Amniotic stem cell (primary cell): ENCODE results near the gene HBQ1.
"Not testable (repeated sequence)": the region's sequence is repeated elsewhere in the genome, so short reads cannot be mapped to it uniquely, and the experiment has no call there.

Source experiments
- DNase-seq: peaks from one replicate; lab custom pipeline; 2025; lab: John Stamatoyannopoulos, UW

Gene HBQ1

DNA sequence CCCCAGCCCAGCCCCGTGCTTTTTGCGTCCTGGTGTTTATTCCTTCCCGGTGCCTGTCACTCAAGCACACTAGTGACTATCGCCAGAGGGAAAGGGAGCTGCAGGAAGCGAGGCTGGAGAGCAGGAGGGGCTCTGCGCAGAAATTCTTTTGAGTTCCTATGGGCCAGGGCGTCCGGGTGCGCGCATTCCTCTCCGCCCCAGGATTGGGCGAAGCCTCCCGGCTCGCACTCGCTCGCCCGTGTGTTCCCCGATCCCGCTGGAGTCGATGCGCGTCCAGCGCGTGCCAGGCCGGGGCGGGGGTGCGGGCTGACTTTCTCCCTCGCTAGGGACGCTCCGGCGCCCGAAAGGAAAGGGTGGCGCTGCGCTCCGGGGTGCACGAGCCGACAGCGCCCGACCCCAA is 4.3 kb upstream of the HBQ1 start:
- not testable (repeated sequence) for DNase-seq

DNA sequence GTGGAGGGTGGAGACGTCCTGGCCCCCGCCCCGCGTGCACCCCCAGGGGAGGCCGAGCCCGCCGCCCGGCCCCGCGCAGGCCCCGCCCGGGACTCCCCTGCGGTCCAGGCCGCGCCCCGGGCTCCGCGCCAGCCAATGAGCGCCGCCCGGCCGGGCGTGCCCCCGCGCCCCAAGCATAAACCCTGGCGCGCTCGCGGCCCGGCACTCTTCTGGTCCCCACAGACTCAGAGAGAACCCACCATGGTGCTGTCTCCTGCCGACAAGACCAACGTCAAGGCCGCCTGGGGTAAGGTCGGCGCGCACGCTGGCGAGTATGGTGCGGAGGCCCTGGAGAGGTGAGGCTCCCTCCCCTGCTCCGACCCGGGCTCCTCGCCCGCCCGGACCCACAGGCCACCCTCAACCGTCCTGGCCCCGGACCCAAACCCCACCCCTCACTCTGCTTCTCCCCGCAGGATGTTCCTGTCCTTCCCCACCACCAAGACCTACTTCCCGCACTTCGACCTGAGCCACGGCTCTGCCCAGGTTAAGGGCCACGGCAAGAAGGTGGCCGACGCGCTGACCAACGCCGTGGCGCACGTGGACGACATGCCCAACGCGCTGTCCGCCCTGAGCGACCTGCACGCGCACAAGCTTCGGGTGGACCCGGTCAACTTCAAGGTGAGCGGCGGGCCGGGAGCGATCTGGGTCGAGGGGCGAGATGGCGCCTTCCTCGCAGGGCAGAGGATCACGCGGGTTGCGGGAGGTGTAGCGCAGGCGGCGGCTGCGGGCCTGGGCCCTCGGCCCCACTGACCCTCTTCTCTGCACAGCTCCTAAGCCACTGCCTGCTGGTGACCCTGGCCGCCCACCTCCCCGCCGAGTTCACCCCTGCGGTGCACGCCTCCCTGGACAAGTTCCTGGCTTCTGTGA is 3.5 kb upstream of the HBQ1 start, which contains the start of gene HBA1:
Gene HBA1 (plus strand): TSS at position 204 of the 906 bp plus-strand sequence. CDS start 37 bp downstream, at position 241.
- DNase-seq, result not testable (repeated sequence)

DNA sequence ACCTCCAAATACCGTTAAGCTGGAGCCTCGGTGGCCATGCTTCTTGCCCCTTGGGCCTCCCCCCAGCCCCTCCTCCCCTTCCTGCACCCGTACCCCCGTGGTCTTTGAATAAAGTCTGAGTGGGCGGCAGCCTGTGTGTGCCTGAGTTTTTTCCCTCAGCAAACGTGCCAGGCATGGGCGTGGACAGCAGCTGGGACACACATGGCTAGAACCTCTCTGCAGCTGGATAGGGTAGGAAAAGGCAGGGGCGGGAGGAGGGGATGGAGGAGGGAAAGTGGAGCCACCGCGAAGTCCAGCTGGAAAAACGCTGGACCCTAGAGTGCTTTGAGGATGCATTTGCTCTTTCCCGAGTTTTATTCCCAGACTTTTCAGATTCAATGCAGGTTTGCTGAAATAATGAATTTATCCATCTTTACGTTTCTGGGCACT is 2.9 kb upstream of the HBQ1 start:
- no peak for DNase-seq

DNA sequence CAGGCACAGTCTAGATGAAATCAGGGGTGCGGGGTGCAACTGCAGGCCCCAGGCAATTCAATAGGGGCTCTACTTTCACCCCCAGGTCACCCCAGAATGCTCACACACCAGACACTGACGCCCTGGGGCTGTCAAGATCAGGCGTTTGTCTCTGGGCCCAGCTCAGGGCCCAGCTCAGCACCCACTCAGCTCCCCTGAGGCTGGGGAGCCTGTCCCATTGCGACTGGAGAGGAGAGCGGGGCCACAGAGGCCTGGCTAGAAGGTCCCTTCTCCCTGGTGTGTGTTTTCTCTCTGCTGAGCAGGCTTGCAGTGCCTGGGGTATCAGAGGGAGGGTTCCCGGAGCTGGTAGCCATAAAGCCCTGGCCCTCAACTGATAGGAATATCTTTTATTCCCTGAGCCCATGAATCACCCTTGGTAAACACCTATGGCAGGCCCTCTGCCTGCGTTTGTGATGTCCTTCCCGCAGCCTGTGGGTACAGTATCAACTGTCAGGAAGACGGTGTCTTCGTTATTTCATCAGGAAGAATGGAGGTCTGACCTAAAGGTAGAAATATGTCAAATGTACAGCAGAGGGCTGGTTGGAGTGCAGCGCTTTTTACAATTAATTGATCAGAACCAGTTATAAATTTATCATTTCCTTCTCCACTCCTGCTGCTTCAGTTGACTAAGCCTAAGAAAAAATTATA is 2.1 kb upstream of the HBQ1 start:
- DNase-seq, result no peak

DNA sequence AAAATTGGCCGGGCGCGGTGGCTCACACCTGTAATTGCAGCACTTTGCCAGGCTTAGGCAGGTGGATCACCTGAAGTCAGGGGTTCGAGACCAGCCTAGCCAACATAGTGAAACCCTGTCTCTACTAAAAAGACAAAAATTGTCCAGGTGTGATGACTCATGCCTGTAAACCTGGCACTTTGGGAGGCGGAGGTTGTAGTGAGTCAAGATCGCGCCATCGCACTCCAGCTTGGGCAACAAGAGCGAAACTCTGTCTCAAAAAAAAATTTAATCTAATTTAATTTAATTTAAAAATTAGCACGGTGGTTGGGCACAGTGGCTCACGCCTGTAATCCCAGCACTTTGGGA is 1.6 kb upstream of the HBQ1 start:
- DNase-seq, result no peak

DNA sequence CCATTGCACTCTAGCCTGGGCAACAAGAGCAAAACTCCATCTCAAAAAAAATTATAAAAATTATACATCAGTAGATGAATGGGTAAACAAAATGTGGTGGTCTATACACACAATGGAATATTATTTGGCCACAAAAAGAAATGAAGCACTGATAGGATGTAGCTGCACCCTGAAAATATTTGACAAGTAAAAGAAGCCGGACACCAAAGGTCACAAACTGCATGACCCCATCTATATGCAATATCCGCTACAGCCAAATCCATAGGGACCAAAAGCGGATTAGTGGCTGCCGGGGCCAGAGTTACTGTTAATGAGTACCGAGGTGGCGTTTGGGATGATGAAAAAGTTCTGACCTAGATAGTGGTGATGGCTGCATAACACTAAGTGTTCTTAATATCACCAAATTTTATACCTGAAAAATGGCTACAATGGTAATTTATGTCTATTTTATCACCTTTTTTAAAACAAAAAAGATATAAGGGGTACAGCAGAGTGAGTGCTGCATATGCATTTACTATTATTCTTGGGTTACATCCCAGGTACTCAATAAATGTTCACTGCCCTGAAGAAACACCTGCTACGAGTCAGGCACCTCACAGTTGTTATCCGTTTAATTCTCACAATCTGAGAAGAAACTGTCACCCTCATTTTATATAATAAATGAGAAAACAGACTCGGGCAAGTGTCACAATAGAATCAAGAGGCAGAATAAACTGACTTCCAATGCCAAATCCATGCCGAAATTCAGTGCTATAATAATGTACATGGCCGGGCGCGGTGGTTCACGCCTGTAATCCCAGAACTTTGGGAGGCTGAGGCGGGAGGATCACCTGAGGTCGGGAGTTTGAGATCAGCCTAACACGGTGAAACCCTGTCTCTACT is 807 bp upstream of the HBQ1 start:
- no peak for DNase-seq

DNA sequence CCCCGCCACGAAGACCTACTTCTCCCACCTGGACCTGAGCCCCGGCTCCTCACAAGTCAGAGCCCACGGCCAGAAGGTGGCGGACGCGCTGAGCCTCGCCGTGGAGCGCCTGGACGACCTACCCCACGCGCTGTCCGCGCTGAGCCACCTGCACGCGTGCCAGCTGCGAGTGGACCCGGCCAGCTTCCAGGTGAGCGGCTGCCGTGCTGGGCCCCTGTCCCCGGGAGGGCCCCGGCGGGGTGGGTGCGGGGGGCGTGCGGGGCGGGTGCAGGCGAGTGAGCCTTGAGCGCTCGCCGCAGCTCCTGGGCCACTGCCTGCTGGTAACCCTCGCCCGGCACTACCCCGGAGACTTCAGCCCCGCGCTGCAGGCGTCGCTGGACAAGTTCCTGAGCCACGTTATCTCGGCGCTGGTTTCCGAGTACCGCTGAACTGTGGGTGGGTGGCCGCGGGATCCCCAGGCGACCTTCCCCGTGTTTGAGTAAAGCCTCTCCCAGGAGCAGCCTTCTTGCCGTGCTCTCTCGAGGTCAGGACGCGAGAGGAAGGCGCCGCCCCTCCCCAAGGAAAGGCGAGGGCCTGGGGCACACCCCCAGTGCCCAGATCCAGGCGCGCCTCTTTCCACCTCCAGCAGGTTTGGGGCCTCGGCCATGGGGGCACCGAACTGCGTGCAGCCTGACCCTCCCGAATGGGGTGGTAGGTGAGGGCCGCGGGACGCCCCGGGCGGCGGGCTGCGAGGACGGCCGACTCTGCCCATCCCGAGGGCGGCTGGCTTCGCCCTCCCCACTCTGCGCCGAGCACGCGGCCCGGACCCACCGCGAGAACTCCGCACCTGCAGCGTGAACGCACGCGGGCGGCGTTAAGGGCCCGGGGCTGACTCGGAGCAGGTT is 664 bp downstream of the HBQ1 start:
- peak; percentile 9 for DNase-seq

DNA sequence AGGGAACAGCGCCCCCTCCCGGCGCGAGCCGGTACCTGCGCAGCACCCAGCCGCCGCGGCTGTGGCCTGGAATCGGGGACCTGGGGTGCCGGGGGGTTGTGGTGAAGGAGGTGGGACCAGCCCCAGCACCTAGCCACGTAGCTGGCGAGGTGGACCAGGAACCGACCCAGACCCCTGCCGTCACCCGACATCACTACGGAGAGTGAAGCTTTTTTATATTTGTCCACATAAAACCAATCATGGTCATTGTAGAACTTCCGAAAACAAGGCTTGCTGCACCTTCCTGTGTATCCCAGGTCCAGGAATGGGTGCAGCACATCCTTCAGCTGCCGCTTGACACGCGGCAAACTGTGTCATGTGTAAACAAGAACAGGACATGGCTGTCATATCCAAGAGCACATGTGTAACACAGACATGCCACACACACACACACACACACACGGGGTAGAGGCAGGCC is 1.3 kb downstream of the HBQ1 start:
- DNase-seq, result no peak

DNA sequence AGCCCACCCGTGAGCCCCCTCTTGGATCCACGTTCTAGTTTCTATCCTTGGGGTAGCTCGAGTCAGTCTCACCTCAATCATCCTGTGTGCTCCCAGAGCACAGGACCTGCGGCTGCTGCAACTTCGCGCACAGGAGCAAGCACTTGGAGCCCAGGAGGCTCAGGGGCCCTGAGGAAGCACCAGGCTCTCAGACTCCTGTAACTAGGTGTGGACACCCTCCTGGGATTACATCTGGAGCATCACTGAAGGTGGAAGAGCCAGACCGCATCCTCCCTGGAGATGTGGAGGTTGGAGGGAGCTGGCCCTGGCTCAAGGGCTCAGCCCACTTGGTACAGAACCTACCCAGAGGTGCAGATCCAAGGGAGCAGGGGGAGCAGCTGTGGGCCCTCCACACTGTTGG is 2.7 kb downstream of the HBQ1 start:
- DNase-seq, result no peak

DNA sequence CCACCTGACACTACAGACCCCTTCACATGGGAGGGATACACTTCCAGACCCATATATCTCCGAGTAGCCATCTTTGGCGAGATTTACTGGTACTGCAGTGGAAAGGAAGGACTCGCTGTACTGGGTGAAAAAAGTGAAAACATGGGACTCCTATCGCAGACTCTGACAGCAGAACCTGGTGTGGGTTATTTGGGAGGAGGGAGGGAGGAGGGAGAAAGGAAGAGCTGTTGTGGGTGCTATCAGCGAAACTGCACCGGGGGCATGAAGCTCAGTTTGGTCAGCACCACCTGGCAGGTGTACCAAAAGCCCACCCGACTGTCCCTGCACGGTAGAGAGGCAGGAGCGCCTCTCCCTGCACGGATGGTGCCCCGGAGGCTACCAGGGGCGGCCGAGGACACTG is 5.0 kb downstream of the HBQ1 start:
- DNase-seq, result no peak

DNA sequence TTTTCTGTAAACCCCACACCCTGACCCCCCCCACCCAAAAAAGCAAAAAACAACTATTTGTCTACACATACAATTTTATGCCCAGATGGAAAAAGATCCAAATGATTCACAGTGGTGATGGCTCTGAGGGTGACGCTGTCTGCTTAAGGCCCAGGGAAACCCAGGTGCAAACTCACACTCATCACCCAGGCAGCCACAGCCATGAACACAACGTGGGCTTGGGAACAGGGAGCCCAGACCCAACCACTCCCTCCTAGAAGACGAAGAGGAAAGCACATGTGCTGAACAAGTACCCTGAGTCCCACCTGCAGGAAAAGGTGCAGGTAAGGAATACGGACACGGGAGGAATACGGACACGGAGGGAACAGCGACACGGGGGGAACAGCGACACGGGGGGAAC is 5.4 kb downstream of the HBQ1 start:
- DNase-seq, result no peak

DNA sequence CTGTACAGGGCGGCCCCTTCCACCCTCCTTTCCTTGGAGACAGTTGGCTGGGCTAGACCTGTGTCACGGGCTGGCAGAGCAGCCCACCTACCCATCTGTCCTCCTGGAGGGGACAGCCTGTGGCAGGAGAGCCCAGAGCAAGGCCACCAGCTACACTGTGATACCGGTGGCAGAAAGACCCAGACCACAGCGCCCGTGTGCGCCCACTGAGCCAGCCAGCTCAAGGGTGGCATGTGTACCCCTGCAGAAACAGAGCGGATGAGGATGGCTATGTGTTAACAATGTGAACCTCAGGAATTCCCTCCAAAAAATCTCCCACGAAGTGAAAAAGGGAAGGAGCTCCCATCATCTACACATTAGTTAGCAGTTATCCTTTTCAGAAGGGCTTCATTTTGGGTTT is 7.1 kb downstream of the HBQ1 start:
- no peak for DNase-seq

DNA sequence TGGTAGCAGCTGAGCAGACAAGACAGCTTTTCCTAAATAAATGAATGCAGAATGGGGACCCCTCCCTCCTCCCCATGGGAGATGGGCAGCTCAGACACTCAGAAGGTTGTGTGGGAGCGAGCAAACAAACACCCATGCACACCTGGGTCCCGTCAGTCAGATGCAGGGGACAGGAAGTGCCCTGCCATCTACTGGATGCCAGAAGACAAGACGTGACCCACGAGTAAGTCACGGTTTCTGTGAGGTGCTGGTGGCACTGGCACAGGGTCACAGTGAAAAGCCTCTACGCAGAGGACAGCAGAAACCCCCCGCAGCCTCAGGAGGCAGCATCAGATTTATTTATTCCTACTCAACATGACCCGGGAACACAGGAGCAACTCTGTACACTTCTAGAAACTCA is 8.4 kb downstream of the HBQ1 start:
- DNase-seq, result no peak

DNA sequence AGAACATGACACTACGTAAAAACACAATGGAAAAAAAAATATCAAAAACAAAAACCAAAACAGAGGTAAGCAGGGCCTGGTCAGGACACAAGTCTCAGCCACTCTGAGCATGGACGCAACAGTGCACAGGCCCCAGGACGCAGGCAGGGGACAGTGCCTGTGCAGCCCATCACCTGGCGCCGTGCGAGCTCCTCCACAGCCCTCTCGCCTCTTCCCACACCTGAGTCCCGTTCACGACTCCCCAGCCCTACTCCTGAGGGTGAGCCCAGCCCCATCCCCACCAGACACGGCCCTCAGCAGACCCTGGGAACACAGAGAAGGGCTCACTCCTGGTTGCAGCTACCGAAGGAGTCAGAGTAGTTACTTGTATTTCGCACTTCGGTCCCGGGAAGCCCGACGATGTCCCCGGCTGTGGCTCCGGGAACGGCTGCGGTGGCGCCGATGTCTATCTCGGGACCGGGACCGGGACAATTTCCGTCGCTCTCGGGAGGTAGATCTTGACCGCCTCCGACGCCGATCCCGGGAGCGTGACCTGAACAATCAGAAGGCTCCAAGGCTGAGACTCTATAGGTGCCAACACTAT is 9.4 kb downstream of the HBQ1 start:
- DNase-seq, result no peak

DNA sequence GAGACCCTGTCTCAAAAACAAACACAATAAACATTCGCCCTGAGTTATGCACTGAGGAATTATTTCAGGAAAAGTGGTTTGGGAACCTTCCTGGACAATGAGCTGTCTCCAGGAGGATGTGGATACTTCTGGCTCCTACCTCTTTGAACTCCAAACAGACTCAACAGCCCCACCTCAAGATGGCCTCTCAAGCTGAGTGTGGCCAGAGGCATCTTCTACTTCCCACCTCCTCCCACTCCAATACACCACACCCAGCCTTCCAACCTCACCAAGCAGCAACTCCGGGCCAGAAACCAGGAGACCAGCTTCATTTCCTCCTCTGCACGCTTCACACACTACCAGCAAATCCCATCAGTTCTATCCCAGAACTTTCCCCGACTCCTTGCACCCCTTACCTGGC is 11.6 kb downstream of the HBQ1 start:
- no peak for DNase-seq

DNA sequence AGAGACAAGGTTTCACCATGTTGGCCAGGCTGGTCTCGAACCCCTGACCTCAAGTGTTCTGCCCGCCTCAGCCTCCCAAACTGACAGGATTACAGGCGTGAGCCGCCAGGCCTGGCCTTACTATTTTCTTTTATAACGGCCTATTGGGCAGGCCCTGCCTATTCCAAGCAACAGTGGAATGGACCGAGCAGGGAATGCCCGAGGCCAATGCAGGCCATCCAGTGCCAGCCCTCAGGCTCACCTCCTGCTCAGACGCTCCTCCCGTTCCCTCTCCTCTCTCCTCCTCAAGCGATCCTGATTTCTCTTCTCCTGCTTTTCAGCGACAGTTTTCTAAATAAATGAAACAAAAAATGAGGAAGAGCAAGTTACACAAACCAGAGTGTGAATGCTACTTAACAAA is 12.4 kb downstream of the HBQ1 start:
- DNase-seq, result no peak

DNA sequence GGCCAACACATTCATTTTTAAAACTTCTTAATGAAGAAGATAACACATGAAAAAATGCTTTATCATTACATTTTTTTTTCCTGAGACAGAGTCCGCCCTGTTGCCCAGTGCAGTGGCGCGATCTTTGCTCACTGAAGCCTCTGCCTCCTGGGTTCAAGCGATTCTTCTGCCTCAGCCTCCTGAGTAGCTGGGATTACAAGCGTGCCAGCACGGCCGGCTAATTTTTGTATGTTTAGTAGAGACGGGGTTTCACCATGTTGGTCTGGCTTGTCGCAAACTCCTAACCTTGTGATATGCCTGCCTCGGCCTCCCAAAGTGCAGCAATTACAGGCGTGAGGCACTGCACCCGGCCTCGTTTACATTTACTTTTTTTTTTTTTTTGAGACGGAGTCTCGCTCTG is 13.2 kb downstream of the HBQ1 start:
- DNase-seq, result no peak

DNA sequence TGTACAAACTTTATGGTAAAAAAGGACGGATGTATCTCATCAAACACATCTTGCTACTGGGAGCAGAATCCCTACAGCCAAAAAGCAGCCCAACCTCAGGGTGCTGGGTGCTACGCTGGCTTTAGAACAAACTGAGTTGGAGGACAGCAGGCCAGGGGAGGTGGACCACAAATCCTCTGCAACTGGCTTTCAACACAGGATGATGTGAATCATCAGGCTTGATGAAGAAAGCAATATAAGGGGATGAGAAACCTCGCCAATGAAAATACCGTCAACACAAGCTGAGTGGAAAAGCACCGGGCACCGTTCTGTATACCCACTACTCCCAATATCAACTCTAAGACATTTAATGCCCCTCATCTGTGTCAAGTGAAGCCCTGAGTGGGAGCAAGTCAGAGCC is 14.3 kb downstream of the HBQ1 start:
- no peak for DNase-seq

DNA sequence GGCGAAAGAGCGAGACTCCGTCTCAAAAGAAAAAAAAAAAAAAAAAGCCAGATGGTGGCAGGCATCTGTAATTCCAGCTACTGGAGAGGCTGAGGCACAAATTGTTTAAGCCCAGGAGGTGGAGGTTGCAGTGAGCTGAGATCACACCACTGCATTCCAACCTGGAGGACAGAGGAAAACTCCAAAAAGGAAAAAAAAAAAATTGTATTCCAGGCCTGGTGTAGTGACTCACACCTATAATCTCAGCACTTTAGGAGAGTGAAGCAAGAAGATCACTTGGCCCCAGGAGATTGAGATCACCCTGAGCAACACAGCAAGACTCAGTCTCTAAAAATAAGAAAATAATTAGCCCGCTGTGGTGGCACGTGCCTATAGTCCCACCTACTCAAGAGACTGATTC is 20.1 kb downstream of the HBQ1 start:
- peak; percentile 14 for DNase-seq

DNA sequence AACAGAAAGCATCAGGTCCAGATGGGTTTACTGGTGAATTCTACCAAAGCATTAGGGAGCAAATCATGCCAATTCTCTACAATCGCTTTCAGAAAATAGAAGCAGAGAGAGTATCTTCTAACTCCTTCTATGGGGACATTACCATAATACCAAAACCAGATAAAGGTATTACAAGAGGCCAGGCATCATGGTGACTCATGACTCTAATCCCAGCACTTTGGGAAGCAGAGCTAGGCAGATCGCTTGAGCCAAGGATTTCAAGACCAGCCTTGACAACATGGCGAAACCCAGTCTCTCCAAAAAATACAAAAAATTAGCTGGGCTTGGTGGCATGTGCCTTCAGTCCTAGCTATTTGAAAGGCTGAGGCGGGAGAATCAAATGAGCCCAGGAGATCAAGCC is 23.0 kb downstream of the HBQ1 start:
- DNase-seq, result no peak

DNA sequence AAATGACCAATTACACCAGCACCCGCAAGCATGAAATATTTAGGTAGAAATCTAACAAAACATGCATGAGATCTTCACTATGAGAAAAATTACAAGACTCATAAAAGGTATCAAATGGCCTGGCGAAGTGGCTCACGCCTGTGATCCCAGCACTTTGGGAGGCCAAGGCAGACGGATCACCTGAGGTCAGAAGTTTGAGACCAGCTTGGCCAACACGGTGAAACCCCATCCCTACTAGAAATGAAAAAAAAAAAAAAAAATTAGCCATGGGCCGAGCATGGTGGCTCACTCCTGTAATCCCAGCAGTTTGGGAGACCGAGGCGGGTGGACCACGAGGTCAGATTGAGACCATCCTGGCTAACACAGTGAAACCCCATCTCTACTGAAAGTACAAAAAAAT is 23.8 kb downstream of the HBQ1 start:
- not testable (repeated sequence) for DNase-seq
